GM19455 (cell line): ENCODE results near the gene FSD1L.

Source experiments
- ATAC-seq: cut with Tn5 transposase; IDR thresholded peaks from one replicate; pipeline ENCODE4 v1.9.1; 2021; ENCODE audit not compliant: unreplicated experiment

FSD1L gene

GRCh38 chr9:105447814-105448812 is at the start of gene FSD1L:
TSS of gene FSD1L (plus strand) at chr9:105448034. CDS start at chr9:105448221, 187 bp downstream.
- ATAC-seq: peak; percentile 95

- ATAC-seq: no peak
Measured at GRCh38 chr9:105399117-105399516, 48.7 kb upstream of the FSD1L start.

DNA sequence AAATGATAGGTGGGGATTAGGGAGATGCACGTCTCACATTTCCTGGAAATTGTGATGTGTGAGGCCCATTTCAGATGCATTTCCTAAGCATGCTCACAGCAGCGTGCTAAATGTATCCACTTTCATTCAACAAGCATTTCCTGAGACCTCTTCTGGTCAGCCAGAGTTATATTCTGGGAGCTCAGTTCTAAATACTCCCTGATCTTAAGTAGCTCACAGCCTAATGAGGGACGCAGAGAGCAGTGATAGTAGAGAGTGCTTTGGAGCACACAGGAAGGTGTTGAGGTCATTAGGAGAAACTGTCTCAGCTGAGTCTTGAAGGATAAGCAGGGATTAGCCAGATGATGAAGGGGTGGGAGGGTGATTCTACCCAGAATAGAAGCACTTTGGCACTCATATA is 46.2 kb upstream of the FSD1L start:
- no peak for ATAC-seq

DNA sequence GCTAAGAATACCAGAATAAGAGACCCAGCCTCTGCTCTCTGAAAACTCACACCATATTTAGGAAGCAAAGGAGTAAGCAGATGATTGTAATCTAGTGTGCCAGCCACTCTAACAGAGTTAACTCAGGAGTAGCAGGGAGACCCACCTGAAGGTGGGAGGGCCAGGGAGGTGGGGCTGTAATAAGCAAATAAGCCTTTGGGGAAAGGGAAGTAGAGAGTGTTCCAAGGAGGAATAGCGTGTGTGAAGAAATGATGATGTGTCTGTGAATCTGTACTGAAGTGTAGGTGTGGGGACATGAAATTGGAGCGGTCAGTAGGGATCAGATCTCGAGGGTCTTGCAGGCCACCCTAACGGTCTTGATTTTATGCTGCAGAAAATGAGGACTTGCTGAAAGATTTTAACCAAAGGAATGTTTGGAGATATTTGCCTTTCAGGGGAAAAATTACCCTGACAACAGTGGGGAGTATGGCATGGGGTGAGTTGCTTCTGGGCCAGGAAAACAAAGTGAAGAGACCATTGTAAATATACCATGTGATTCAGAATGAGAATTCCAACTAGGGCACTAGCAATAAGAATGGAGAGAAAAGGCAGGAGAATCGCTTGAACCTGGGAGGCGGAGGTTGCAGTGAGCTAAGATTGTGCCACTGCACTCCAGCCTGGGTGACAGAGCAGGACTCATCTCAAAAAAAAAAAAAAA is 44.1 kb upstream of the FSD1L start:
- no peak for ATAC-seq

- ATAC-seq: peak; percentile 75
Measured at GRCh38 chr9:105405514-105406131, 42.2 kb upstream of the FSD1L start.

DNA sequence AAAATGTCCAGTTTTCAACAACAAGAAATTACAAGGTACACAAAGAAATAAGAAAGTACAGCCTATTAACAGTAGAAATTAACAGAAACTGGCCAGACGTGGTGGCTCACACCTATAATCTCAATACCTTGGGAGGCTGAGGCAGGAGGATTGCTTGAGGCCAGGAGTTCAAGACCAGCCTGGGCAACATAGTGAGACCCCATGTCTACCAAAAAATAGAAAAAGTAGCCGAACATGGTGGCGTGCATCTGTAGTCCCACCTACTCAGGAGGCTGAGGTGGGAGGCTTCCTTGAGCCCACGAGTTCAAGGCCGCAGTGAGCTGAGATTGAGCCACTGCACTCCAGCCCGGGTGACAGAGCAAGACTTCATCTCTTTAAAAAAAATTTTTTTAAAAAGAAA is 41.5 kb upstream of the FSD1L start:
- no peak for ATAC-seq

DNA sequence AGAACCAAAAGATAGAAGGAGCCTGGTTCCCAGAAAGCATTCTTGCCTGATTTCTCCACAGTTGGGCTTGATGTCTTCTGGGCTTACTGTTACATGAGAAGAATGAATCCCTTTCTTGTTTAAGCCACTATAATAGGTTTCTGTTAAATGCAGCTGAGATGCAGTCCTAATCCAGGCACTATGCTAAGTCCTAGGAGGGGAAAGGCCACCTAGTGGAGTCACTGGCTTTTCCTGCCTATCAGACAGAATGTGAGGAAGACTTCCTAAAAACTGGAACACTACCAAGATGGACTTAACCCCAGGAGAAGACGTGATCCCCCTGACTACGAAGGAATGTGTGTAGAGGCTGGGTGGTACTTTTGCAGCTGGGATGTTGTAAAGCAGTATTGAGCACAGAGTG is 34.3 kb upstream of the FSD1L start:
- ATAC-seq: no peak

DNA sequence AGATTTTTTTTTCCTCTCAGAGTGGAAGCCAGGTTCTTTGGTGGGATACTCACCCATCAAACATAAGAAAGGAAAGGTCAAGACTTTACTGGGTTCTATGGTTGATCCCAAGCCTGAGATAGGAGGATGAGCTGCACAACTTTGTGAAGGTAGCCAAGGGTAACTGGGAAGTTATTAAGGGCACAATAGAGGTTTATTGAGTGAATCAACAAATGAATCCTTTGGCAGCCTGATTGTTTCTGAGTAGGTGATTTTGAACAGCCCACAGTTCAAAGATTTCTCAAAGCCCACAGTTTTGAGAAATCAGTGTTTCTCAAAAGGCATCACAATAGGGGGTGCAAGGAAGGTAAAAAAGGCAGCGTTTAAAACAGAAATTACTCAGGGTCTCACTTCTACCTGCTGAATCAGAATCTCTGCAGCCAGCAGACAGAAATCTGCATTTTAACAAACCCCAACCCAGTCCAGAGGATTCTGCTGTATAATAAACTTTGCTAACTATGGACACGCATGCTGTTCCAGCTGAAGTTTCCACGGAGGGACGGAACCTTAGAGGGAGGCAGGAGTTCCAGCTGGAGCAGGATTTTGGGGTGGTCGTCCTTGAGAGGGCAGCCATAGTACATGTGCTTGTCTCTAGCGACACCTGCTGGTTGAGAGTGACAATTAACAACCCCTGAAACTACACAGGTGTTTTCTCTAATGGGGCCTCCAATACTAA is 32.7 kb upstream of the FSD1L start:
- ATAC-seq: peak; percentile 82

- ATAC-seq: no peak
Measured at GRCh38 chr9:105415662-105415980, 32.2 kb upstream of the FSD1L start.

GRCh38 chr9:105416840-105417239 is 31.0 kb upstream of the FSD1L start:
- ATAC-seq: no peak

GRCh38 chr9:105418588-105419500 is 29.0 kb upstream of the FSD1L start:
- no peak for ATAC-seq

GRCh38 chr9:105419816-105420597 is 27.8 kb upstream of the FSD1L start:
- ATAC-seq: no peak

DNA sequence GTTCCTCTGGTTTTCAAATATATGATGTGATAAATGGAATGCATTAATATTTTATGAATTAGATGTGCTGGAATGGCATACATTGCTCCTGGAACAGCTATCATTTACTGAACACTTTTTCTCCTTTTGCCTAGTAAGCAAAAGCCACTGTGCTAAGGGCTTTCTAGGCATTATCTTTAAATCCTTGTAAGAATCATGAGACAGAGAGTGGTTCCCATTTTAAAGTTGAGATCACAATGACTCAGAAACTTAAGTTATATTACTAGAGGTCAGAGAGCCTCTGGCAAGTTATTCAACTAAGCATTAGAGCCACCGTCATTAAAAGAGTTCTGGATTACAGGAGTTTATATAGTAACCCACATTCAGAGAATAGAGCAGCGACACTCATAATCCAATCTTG is 26.7 kb upstream of the FSD1L start:
- no peak for ATAC-seq

GRCh38 chr9:105421864-105422263 is 26.0 kb upstream of the FSD1L start:
- ATAC-seq: no peak

DNA sequence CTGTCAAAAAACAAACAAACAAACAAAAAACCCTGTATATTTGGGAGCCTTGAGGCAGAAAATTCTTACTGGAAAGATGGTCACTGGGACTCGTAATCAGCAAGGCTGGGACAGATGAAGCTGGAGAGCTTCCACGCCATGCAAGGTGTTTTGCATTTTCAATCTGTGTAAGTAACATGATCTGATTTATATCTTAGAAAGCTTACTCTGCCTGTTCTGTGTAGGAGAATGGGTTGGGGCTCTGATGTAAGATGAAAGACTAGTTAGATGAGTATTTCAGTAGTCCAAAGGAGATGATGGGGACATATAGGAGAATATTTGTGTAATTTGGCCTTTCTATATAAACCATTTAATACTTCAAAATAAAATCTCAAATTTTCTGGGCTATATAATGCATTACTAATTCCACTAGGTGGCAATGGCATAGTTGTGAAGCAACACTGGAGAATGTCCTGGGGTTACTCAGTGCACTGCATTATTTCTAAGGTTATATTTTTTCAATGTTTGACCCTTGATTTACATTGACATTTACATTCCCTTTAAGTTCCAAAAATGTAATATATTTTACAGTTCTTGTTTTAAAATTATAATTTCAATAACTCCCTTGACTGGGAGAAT is 21.9 kb upstream of the FSD1L start:
- no peak for ATAC-seq

DNA sequence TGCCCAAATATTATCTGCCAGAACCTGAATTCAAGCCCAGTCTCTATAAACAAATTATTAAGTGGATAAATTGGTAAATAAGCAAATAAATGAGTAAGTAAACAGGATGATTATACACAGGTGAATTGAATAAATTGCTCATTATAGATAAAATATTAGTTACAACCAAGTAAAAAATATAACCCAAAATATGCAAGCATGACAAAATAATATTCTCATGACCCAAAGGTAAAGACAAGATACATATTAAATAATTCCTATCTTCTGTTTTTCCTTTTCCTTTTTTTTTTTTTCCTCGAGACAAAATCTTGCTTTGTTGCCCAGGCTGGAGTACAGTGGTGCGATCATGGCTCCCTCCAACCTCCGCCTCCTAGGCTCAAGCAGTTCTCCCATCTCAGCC is 21.2 kb upstream of the FSD1L start:
- no peak for ATAC-seq

DNA sequence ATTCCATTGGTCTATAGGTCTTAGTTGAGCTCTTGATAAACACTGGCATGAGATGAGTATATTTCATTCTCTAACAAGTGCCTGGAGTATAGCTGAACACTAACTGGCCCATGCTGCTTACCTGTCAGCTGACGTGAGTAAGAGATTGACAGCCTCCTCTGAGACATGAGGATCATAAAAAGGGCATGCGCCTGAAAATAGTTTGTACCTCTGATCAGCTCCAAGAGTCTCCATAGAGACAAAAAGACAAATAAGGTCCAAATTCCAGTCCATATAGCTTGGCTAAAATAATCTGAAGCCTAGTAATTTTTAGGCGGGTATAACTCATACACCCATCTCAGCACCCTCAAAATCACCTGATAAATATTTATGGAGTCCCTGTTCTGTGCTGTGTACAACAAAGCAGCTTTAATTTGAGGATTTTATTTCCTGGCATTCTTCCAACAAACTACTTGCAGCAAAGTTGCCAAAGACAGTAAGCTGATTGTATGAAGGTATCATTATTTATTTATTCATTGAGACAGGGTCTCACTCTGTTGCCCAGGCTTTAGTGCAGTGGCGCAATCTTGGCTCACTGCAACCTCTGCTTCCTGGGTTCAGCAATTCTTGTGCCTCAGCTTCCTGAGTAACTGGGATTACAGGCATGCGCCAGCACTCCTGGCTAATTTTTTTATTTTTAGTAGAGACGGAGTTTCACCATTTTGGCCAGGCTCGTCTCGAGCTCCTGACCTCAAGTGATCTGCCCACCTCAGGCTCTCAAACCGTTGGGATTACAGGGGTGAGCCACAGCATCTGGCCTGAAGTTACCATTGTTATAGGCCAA is 16.2 kb upstream of the FSD1L start:
- ATAC-seq: no peak

DNA sequence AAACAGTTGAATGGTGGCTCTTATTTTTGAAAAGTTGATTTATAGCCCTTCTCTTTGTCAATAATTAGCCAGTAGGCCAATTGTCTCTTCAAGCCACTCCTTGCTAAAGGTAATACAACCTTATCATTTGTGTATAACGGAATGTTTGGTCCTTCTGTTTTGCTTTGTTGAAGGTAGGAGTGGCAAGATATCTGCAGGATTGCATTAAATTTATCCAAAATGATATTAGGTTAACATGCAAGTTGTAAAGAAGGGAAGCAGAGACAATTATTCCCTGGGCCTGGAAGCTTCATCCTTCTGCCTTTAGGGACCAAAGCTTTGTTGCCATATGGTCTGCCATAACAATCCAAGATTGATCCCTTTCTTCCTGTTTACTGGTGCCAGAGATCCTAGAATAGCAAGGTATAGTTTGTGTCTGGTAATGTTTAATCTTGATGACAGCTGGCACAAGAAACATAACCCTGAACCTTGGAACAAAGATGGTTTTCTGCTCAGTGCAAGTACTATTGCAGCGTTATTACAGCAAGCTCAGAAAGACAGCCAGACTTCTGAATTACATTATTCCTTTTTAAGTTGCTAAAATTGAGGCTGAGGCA is 15.5 kb upstream of the FSD1L start:
- no peak for ATAC-seq
